HEK293 (cell line): ENCODE results near the gene SEPTIN5.

Experiments
- CTCF ChIP-seq: fragments of 450-650 bp; formaldehyde crosslinking; IDR thresholded peaks from 2 replicates; pipeline ENCODE4 v1.5.1; 2016; ENCODE audit warnings: missing biosample characterization, missing genetic modification characterization
- KLF10 ChIP-seq: fragments of 450-650 bp; IDR thresholded peaks from 2 replicates; pipeline ENCODE4 v1.5.1; 2018; ENCODE audit warnings: missing biosample characterization, mild to moderate bottlenecking, missing genetic modification characterization
- KLF7 ChIP-seq: fragments of 450-650 bp; formaldehyde crosslinking; IDR thresholded peaks from 2 replicates; pipeline ENCODE4 v1.5.1; 2016; ENCODE audit warnings: missing biosample characterization, missing genetic modification characterization, borderline replicate concordance
- OSR2 ChIP-seq: fragments of 450-650 bp; formaldehyde crosslinking; IDR thresholded peaks from 2 replicates; pipeline ENCODE4 v1.5.1; 2016; ENCODE audit warnings: missing biosample characterization, missing genetic modification characterization
- PBX3 ChIP-seq: sonication (generic); formaldehyde crosslinking; IDR thresholded peaks from 2 replicates; pipeline ENCODE4 v1.8.1; 2022; ENCODE audit warnings: mild to moderate bottlenecking, moderate library complexity, missing genetic modification reagents
- SP7 ChIP-seq: fragments of 450-650 bp; formaldehyde crosslinking; IDR thresholded peaks from 2 replicates; pipeline ENCODE4 v1.5.1; 2016; ENCODE audit warnings: missing biosample characterization, missing genetic modification characterization
- ZBTB20 ChIP-seq: fragments of 450-650 bp; formaldehyde crosslinking; IDR thresholded peaks from 2 replicates; pipeline ENCODE4 v1.5.1; 2016; ENCODE audit warnings: missing biosample characterization, missing genetic modification characterization
- ZBTB7A ChIP-seq: fragments of 450-650 bp; formaldehyde crosslinking; IDR thresholded peaks from 2 replicates; pipeline ENCODE4 v1.5.1; 2016; ENCODE audit warnings: low read depth, missing biosample characterization, missing genetic modification characterization
- ZBTB8A ChIP-seq: fragments of 450-650 bp; formaldehyde crosslinking; IDR thresholded peaks from 2 replicates; pipeline ENCODE4 v1.5.1; 2016; ENCODE audit warnings: missing biosample characterization, missing genetic modification characterization
- ZEB2 ChIP-seq: fragments of 450-650 bp; formaldehyde crosslinking; IDR thresholded peaks from 2 replicates; pipeline ENCODE4 v1.5.1; 2016; ENCODE audit warnings: missing biosample characterization, missing genetic modification characterization
- ZIC2 ChIP-seq: fragments of 450-650 bp; formaldehyde crosslinking; IDR thresholded peaks from 2 replicates; pipeline ENCODE4 v1.5.1; 2016; ENCODE audit warnings: missing biosample characterization, missing genetic modification characterization
- ZNF184 ChIP-seq: fragments of 450-650 bp; IDR thresholded peaks from 2 replicates; pipeline ENCODE4 v1.5.1; 2018; ENCODE audit warnings: missing biosample characterization, mild to moderate bottlenecking, missing genetic modification characterization
- ZNF280C ChIP-seq: fragments of 450-650 bp; formaldehyde crosslinking; IDR thresholded peaks from 2 replicates; pipeline ENCODE4 v1.5.1; 2016; ENCODE audit warnings: missing biosample characterization, missing genetic modification characterization
- ZNF335 ChIP-seq: fragments of 450-650 bp; formaldehyde crosslinking; conservative IDR thresholded peaks from 2 replicates; pipeline ENCODE4 v1.5.1; 2016; ENCODE audit warnings: missing biosample characterization, missing genetic modification characterization
- ZNF473 ChIP-seq: fragments of 450-650 bp; formaldehyde crosslinking; IDR thresholded peaks from 2 replicates; pipeline ENCODE4 v1.5.1; 2017; ENCODE audit warnings: missing biosample characterization, missing genetic modification characterization
- ZNF544 ChIP-seq: fragments of 450-650 bp; formaldehyde crosslinking; IDR thresholded peaks from 2 replicates; pipeline ENCODE4 v1.5.0; 2017; ENCODE audit warnings: missing biosample characterization, missing genetic modification characterization
- ZNF645 ChIP-seq: fragments of 450-650 bp; formaldehyde crosslinking; IDR thresholded peaks from 2 replicates; pipeline ENCODE4; 2016; ENCODE audit warnings: missing biosample characterization, missing genetic modification characterization
- ZNF785 ChIP-seq: fragments of 450-650 bp; formaldehyde crosslinking; IDR thresholded peaks from 2 replicates; pipeline ENCODE4 v1.5.1; 2016; ENCODE audit warnings: missing biosample characterization, missing genetic modification characterization
- ZSCAN23 ChIP-seq: fragments of 450-650 bp; formaldehyde crosslinking; IDR thresholded peaks from 2 replicates; pipeline ENCODE4 v1.5.1; 2016; ENCODE audit warnings: missing biosample characterization, missing genetic modification characterization
- TF ChIP-seq, protein P1 (sequence below): fragments of 450-650 bp; formaldehyde crosslinking; IDR thresholded peaks from 2 replicates; pipeline ENCODE4 v1.5.1; 2017; ENCODE audit warnings: missing biosample characterization, missing genetic modification characterization
- TF ChIP-seq, protein P2 (sequence below): fragments of 450-650 bp; formaldehyde crosslinking; IDR thresholded peaks from 2 replicates; pipeline ENCODE4 v1.5.1; 2016; ENCODE audit warnings: missing biosample characterization, missing genetic modification characterization

SEPTIN5 gene

GRCh38 chr22:19717691-19718455 lies 3.6 kb downstream of the SEPTIN5 start (continued):
- peak; percentile 80; the same call in 1 of the 2 replicates for TF ChIP-seq CTCF
- TF ChIP-seq, protein P1, sequence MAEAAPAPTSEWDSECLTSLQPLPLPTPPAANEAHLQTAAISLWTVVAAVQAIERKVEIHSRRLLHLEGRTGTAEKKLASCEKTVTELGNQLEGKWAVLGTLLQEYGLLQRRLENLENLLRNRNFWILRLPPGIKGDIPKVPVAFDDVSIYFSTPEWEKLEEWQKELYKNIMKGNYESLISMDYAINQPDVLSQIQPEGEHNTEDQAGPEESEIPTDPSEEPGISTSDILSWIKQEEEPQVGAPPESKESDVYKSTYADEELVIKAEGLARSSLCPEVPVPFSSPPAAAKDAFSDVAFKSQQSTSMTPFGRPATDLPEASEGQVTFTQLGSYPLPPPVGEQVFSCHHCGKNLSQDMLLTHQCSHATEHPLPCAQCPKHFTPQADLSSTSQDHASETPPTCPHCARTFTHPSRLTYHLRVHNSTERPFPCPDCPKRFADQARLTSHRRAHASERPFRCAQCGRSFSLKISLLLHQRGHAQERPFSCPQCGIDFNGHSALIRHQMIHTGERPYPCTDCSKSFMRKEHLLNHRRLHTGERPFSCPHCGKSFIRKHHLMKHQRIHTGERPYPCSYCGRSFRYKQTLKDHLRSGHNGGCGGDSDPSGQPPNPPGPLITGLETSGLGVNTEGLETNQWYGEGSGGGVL: 0 out of 2 replicates have a peak, but pooled peaks have one; percentile 7
- TF ChIP-seq ZNF473: no peak
- TF ChIP-seq ZBTB20 (tag by site-specific recombination): 0 out of 2 replicates have a peak, but pooled peaks have one; percentile 14
- TF ChIP-seq ZIC2 (tag by site-specific recombination): peak; percentile 26; the same call in 1 of the 2 replicates
- TF ChIP-seq ZNF544: no peak
- 0 out of 2 replicates have a peak, but pooled peaks have one; percentile 63 for TF ChIP-seq ZBTB7A
- peak; percentile 69 for TF ChIP-seq SP7 (tag by site-specific recombination)
- TF ChIP-seq PBX3 (CRISPR knock-in tag): 0 out of 2 replicates have a peak, but pooled peaks have one; percentile 35
- no peak for TF ChIP-seq ZSCAN23 (tag by site-specific recombination)
- TF ChIP-seq ZNF785 (tag by site-specific recombination): peak; percentile 73; the same call in 1 of the 2 replicates
- TF ChIP-seq ZEB2 (tag by site-specific recombination): 0 out of 2 replicates have a peak, but pooled peaks have one; percentile 36
- 0 out of 2 replicates have a peak, but pooled peaks have one; percentile 62 for TF ChIP-seq KLF7 (tag by site-specific recombination)
- peak; percentile 71; the same call in 1 of the 2 replicates for TF ChIP-seq KLF10 (tag by site-specific recombination)
- 0 out of 2 replicates have a peak, but pooled peaks have one; percentile 13 for TF ChIP-seq OSR2 (tag by site-specific recombination)
- peak; percentile 80; the same call in 1 of the 2 replicates for TF ChIP-seq ZNF280C (tag by site-specific recombination)
- TF ChIP-seq, protein P2, sequence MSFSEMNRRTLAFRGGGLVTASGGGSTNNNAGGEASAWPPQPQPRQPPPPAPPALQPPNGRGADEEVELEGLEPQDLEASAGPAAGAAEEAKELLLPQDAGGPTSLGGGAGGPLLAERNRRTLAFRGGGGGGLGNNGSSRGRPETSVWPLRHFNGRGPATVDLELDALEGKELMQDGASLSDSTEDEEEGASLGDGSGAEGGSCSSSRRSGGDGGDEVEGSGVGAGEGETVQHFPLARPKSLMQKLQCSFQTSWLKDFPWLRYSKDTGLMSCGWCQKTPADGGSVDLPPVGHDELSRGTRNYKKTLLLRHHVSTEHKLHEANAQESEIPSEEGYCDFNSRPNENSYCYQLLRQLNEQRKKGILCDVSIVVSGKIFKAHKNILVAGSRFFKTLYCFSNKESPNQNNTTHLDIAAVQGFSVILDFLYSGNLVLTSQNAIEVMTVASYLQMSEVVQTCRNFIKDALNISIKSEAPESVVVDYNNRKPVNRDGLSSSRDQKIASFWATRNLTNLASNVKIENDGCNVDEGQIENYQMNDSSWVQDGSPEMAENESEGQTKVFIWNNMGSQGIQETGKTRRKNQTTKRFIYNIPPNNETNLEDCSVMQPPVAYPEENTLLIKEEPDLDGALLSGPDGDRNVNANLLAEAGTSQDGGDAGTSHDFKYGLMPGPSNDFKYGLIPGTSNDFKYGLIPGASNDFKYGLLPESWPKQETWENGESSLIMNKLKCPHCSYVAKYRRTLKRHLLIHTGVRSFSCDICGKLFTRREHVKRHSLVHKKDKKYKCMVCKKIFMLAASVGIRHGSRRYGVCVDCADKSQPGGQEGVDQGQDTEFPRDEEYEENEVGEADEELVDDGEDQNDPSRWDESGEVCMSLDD (tag by site-specific recombination): peak; percentile 72; the same call in 1 of the 2 replicates
- no peak for TF ChIP-seq ZNF645 (tag by site-specific recombination)
- TF ChIP-seq ZNF335 (tag by site-specific recombination): peak; percentile 40
- TF ChIP-seq ZNF184: peak; percentile 36; the same call in 1 of the 2 replicates
- peak; percentile 99 for TF ChIP-seq ZBTB8A (tag by site-specific recombination)
- TF ChIP-seq, all 188 proteins: peak for 47
